SH-SY5Y (cell line): ENCODE measurements around the gene MGAT4A.

Experiments
- GATA2 ChIP-seq: IDR thresholded peaks from 2 replicates; pipeline ENCODE4 v1.6.1; 2011; ENCODE audit warnings: mild to moderate bottlenecking, low read depth, low read length
- GATA3 ChIP-seq: IDR thresholded peaks from 2 replicates; pipeline ENCODE4 v1.6.1; 2011; ENCODE audit warnings: low read depth, mild to moderate bottlenecking, low read length, moderate library complexity

Gene MGAT4A

DNA sequence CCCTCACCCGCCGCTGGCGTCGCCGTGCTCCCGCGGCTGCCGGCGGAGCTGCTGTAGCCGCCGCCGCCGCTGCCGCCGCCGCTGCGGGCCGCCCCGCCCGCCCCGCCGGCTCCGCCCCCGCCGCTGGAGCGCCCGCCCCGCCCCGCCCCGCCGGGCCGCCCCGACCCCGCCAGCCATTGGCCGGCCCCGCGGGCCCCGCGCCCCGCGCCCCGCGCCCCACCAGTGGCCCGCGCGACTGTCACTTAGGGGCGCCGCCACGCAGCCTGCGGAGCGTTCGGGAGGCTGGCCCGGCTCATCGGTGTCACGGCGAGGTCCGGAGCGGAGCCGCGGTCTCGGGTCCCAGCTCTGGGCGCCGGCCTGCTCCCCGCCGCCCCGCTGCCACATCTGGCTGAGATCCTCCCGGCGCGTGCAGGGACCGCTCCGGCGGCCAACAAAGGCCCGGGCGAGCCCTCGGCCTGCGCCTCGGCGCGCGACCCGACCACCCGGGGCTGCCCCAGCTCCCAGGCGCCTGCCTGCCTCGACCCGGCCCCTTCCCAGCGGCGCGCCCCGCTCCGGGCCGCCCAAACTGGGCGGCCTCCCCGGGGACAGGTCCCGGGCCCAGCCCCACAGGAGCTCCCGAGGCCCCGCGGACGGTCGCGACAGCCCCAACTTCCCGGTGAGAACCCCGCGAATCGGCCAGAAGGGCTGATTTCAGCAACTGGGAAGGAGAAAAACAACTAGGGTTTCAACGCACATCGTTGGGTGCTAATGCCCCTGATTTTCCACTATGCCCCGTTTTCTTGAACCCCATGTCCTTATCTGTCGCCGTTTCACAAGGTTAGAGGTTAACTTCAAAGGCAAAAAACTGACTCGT, at the start of gene MGAT4A:
MGAT4A (minus strand) TSS at position 92 of the 853 bp plus-strand sequence. CDS start 4,800 bp downstream, outside the sequence.
- TF ChIP-seq GATA2 (no peak), GATA3 (no peak)

DNA sequence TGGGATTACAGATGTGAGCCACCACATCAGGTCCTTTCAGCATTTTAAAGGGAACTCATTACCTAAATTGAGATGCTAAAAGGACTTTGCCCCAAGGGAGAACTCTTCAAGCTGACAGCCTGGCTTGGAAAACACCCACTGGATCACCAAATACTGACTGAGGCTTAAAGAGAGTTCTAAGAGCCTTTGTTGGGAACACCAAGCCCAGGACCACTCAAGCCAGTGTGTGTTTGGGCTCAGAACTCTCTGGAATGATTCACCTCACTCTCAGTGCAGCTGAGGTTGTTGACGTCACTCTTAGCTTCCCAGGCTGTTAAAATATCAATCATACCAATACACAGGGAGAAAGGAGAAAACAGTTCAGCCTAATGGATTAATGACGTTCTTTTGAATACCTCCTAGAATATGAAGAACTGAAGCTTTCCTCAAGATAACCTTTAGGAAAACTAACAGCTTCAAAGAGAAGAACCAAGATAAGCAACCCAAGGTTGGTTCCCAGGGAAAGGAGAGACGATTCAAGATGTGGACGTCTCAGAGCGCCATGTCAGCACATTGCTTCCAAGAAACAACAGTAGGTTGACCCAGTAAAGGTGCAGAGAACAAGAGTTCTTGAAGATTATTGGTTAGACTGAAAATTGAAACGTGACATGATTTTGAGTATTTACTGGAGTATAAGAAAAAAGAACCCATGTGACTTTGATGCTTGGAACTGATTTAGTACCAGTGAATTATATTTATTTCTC, 48.0 kb upstream of the MGAT4A start:
- TF ChIP-seq GATA2 (no peak), GATA3 (no peak)

DNA sequence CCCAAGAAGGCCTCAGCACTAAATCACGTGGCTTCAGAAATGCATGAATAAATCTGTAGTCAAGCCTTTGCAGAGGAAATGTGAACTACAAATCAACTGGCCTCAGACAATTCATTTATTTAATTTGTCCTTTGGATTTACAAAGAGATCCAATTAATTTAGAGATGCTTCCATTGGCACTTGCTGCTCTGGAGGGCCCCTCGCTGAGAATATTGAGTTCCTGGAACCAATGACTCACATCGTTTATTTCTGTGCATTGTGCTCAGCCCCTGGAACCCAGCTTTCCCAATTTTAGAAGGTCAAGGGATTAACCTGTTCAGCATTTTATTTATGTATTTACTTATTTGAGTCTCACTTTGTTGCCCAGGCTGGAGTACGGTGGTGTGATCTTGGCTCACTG, 47.2 kb upstream of the MGAT4A start:
- no peak for TF ChIP-seq GATA3
- no peak for TF ChIP-seq GATA2

DNA sequence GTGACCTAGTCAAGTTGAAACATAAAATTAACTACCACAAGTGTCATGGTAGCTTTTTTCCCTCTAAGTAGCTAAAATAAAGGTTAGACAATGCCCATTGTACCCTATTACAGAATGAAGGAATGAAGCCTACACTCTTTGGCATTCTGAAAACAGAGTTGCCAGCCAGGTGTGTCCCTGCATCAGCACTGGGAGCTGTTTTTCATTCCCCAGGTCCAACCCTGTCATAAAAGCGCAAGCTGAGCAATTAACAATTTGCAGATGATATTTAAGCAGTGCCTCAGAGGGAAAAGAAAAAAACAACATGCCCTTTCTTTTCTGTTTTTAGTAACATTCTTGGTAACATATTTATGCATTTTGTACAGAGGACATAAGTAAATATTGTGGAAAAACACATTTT, 46.8 kb upstream of the MGAT4A start:
- TF ChIP-seq GATA2 (no peak), GATA3 (no peak)

DNA sequence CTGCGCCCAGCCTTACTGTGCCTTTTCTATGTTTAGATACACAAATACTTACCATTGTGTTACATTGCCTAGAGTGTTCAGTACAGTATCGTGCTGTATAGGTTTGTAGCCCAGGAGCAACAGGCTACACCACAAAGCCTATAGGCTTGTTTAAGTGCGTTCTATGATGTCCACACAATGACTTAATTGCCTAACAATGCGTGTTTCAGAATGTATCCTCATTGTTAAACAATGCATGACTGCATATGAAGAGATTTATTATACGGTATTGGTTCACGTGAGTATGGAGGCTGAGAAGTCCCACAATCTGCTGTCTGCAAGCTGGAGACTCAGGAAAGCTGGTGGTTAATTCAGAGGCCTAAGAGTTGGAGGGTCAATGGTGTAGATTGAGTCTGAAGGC, 46.1 kb upstream of the MGAT4A start:
- TF ChIP-seq GATA3, result no peak
- no peak for TF ChIP-seq GATA2

DNA sequence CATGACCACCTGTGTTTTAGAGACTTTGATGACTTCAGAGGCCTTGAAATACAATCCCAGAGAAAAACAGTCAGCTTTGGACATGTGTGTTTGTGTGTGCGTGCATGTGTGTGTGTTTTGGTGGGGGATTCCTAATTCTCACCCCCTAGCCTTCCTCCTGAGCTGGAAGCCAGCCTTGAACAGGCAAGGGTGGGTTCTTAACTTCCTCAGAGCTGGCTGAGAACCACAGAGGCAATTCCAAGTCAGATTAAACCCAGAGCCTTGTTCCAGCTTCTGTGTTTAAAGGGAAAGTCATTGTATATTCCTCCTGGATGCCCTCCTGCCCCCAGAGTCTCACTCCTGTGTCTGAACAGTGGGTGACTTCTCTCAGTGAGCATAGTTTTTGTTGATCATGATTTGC, 45.2 kb upstream of the MGAT4A start:
- TF ChIP-seq GATA3, result no peak

DNA sequence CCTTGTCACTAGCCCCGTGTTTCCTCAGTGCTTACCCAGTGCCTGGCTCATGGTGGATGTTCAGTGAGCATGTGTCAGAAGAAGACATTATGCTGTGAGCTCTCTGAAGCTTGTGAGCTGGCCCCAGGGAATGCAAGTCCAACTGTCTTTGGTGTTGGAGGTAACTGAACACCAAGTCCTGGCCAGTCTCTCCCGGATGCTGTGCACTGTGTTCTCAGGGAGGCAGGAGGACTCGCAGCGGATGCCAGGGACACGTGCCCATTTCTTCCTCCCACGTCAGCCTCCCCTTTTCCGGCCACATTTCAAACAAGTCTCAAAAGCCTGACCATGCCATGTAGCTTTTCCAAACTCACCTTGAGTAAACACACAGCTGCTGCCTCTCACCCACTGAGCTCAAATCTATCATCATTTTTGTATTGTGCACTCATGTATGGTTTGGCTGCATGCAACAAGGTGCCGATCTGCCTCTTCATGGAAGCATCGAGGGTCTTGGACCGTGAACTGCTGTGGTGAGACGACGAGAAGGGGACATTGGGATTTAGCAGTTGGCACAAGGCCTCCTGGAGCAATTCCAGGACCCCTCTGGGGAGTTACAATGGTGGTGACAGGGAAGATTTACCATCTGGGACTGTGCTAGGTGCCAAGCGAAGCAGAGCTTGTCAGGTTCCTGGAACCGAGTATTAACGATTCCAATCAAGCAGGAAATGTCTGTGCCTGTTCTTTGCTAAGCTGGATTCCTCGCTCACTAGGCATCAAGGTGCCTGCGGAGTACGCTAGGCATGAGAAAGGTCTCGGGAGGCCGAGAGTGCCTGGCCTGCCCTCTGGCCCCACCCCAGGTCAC, 44.4 kb upstream of the MGAT4A start:
- TF ChIP-seq GATA3 (no peak), GATA2 (no peak)

DNA sequence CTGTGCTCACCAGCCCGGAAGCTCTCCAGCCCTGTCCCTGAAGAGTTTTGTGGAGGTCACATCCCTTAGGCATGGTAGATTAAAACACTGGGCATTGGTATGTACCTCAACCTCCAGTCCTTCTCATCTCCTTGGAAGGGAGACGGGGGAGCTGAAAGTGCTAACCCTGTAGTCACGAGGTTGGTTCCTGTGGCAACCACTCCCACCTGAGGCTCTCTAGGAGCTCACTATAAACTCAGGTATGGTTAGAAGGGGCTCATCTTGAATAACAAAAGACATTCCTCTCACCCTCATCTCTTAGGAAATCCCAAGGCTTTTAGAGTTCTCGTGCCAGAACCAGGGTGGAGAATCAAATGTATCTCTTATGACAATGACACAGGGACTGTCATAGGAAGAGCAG, 43.0 kb upstream of the MGAT4A start:
- no peak for TF ChIP-seq GATA2
- no peak for TF ChIP-seq GATA3

DNA sequence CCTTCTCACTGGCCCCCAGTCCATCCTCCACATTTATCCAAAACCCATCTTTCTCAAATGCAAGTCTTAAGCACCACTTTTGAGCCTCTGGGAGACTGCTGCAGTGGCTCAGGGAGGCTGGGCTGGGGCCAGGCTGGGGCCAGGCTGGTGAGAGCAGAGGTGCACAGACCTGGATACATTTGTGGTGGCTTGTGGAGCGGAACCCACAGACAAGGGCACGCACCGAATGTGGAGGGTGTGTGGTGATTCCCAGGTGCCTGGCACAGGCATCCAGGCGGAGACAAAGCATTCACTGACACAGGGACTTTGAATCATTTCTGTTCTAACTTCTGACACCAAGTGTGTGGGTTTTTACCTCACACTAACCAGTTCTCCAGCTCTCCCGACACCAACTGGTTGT, 42.2 kb upstream of the MGAT4A start:
- TF ChIP-seq GATA2 (no peak), GATA3 (no peak)

DNA sequence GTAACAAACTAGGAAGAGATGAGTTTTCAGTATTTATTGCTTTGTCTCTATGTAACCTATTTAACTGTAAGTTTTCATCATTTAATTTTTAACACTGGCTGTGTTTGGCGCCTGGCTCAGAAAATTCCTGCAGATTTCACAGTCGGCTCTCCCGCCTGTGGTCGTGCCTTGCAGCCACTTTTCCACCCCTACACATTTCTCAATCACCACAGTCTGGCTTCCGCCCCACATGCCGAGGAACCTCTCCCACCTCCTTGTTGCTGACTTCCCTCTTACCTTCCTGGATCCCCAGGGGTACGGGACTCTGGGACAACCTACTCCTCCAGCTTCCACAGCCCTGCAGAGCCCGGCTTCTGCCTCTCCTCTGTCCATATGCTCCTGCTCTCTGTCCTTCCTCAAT, 41.6 kb upstream of the MGAT4A start:
- TF ChIP-seq GATA2, result no peak
- TF ChIP-seq GATA3, result no peak

DNA sequence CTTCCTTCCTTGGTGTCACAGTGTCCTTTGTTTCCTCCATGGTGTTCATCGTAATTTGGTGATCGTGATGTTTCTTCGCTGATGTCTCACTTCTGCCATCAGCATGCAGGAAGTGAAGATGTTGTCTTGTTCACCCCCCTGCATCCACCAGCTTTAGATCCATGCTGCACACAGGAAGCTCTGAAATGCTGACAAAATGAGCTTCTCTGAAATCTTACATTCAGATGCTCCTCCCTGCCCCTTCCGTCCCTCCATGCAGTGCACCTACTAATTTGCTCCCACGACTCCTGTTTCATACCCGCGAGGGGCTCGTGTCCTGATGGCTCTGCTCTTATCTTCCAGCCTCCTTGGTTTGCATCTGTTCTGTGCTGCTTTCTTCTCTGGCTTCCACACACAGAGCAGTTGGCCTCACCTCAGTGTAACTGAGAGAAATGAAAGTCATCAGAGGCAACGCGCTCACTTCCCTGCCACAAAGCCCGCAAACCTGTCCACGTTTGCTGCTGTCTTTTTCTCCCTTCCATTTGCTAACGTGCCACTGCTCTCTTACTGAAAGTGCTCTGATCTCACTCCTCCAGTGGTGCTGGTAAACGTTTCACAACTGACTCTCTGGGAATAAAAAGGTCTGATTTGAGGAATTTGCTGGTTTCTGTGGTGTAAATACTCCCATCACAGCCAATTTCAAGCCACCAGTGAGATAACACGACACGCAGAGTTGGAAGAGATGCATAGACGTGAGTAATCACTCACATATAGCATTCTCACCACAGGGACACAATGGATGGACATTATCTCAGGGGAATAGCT, 41.0 kb upstream of the MGAT4A start:
- no peak for TF ChIP-seq GATA3
- no peak for TF ChIP-seq GATA2

DNA sequence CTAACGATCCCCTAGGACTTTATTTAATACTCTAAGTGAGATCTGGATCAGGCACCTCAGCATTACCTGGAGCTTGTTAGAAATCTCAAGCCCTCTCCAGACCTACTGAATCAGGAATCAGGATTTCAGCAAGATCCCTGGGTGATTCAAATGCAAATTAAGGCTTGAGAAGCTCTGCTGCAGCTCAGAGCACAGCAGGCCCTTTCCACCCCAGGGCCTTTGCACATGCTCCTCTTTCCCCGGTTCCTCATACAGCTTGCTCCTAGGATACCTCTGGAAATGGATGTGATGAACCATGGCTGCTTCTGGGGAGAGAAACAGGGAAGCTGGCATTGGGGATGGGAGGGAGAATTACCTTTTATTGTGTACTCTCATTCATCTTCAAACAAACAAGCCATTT, 40.3 kb upstream of the MGAT4A start:
- TF ChIP-seq GATA3, result no peak
- no peak for TF ChIP-seq GATA2

DNA sequence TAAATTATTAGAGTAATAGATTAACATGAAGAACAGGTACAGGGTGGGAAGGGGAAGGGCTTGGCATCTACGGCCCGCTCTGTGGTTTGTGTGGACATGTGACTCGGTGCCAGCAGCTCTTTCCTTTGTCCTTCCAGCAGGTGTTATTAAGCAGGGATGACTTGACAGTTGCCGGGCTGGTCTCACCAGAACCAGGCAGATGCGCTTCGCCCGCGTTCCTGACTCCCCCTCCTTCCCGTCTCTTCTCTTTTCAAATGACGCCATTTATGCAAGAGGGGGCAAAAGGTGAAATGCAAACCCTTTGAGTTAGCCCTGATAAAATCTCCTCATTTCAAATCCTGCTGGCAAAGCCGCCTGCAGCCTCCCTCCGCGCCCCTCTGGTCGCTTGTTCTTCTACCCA, 38.9 kb upstream of the MGAT4A start:
- no peak for TF ChIP-seq GATA2
- no peak for TF ChIP-seq GATA3

DNA sequence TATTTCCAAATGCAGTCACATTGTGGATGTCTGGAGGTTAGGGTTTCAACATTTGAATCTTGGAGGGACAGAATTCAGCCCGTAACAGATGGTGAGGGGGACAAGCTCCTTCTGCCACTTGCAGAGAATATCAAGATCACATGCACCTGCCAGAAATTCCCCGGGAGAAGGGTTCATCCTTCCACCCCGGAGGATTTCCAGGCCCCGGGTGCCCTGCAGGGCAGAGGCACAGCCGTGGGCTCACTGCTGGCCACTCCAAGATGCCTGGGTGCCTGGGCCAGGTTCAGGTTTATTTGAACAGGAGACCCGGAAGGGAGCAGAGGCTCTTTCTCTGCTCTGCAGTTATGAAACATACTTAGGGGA, 38.2 kb upstream of the MGAT4A start:
- TF ChIP-seq GATA2 (no peak), GATA3 (no peak)
